Activated CD8-positive, alpha-beta memory T cell treated with anti-CD3 and anti-CD28 coated beads, Interleukin-2, amount 50 U/mL, for 48 hours (primary cell): ENCODE data around the gene MAP2K1.
A peak's percentile ranks its signal among the peaks of the same experiment; 100 is the strongest.
"Not testable (repeated sequence)": the region's sequence is repeated elsewhere in the genome, so short reads cannot be mapped to it uniquely, and the experiment has no call there.

Source experiments
- DNase-seq: peaks from one replicate; pipeline ENCODE4 v3.0.0-alpha.2; 2020

Gene MAP2K1

GRCh38 chr15:66386204-66387123 lies at the start of gene MAP2K1:
TSS of gene MAP2K1 (plus strand) at chr15:66386912. CDS start at chr15:66387348, 436 bp downstream.
- peak; percentile 99 for DNase-seq

- DNase-seq: not testable (repeated sequence)
Observed at GRCh38 chr15:66348530-66348929, 38.2 kb upstream of the MAP2K1 start.

GRCh38 chr15:66356077-66356358 lies 30.7 kb upstream of the MAP2K1 start:
- no peak for DNase-seq

GRCh38 chr15:66356359-66357236 lies 30.1 kb upstream of the MAP2K1 start, which contains the start of gene TIPIN:
TSS of gene TIPIN (minus strand) at chr15:66356685. CDS start at chr15:66352947, 3,738 bp downstream.
- DNase-seq: peak; percentile 98

GRCh38 chr15:66359740-66360139 lies 27.0 kb upstream of the MAP2K1 start:
- no peak for DNase-seq

GRCh38 chr15:66361745-66362460 lies 24.8 kb upstream of the MAP2K1 start:
- DNase-seq: not testable (repeated sequence)

GRCh38 chr15:66362776-66363175 lies 23.9 kb upstream of the MAP2K1 start:
- no peak for DNase-seq

GRCh38 chr15:66364944-66365528 lies 21.7 kb upstream of the MAP2K1 start:
- DNase-seq: no peak

- DNase-seq: peak; percentile 57
Observed at GRCh38 chr15:66369773-66370651, 16.7 kb upstream of the MAP2K1 start.

GRCh38 chr15:66374179-66374578 lies 12.5 kb upstream of the MAP2K1 start:
- no peak for DNase-seq

GRCh38 chr15:66378814-66379430 lies 7.8 kb upstream of the MAP2K1 start:
- DNase-seq: no peak

GRCh38 chr15:66381376-66381775 lies 5.3 kb upstream of the MAP2K1 start:
- not testable (repeated sequence) for DNase-seq

GRCh38 chr15:66387163-66388042 lies 691 bp downstream of the MAP2K1 start:
- DNase-seq: peak; percentile 90

- DNase-seq: no peak
Observed at GRCh38 chr15:66388043-66388363, 1.3 kb downstream of the MAP2K1 start.

- DNase-seq: no peak
Observed at GRCh38 chr15:66388576-66388975, 1.9 kb downstream of the MAP2K1 start.

GRCh38 chr15:66389098-66389858 lies 2.6 kb downstream of the MAP2K1 start:
- DNase-seq: no peak

GRCh38 chr15:66389859-66390381 lies 3.2 kb downstream of the MAP2K1 start:
- no peak for DNase-seq

- no peak for DNase-seq
Observed at GRCh38 chr15:66390678-66391077, 4.0 kb downstream of the MAP2K1 start.

GRCh38 chr15:66393037-66393436 lies 6.3 kb downstream of the MAP2K1 start:
- not testable (repeated sequence) for DNase-seq
